Endothelial cell of umbilical vein (primary cell): ENCODE results near the gene MKNK1. TPM values are rescaled to one million over a fixed set of nuclear protein-coding genes. Genes with fewer than 3 reads are reported as not detected.

Experiments used
- BruUV-seq: library from RNA; stranded (reverse); fragments of 400-500 nt; replicated peaks from 2 replicates; lab custom pipeline; 2021; lab: Mats Ljungman, UMichigan
- CTCF ChIA-PET: fragments of 300-600, 350-600 bp; sonication (Branson Sonifier 250); formaldehyde crosslinking; loops from one replicate; lab custom pipeline; 2021; ENCODE audit warnings: antibody characterized with exemption, inconsistent platforms; lab: Charles Lee
- POLR2A ChIA-PET: fragments of 300-600, 350-600 bp; sonication (Branson Sonifier 250); formaldehyde crosslinking; loops from one replicate; lab custom pipeline; 2021; ENCODE audit warnings: antibody characterized with exemption, inconsistent platforms; lab: Charles Lee
- DNase-seq: peaks from one replicate; pipeline ENCODE4 v3.0.0-alpha.2; 2011; ENCODE audit warnings: low read depth, low spot score
- FAIRE-seq: peaks from 2 replicates; lab custom pipeline; 2011; peaks lifted over from hg19 to GRCh38; lab: Jason Lieb, UNC
- H2AFZ ChIP-seq: 2 replicates; pipeline ENCODE4 v1.6.0; 2012; ENCODE audit warnings: low read depth, low read length, control low read depth, inconsistent platforms
- H3K27ac ChIP-seq: 2 replicates; pipeline ENCODE4 v1.5.1; 2011; ENCODE audit warnings: low read depth, mild to moderate bottlenecking, control low read depth, low read length, moderate library complexity; ENCODE audit not compliant: insufficient read depth
- H3K27me3 ChIP-seq, 2 experiments: 2 replicates each; pipeline versions ENCODE4 v1.6.0 to v1.6.1; 2011; ENCODE audit warnings: low read length in 2 of 2, mixed read lengths in 1 of 2; ENCODE audit not compliant: control insufficient read depth in 2 of 2, insufficient read depth in 2 of 2
- H3K36me3 ChIP-seq, 2 experiments: 2 replicates in 1 of 2; 3 replicates in 1 of 2; pipeline ENCODE4 v1.5.1; 2011; ENCODE audit warnings: low read length in 2 of 2, mild to moderate bottlenecking in 1 of 2, moderate library complexity in 1 of 2; ENCODE audit not compliant: control insufficient read depth in 2 of 2, insufficient read depth in 2 of 2; ENCODE audit errors: extremely low read depth in 1 of 2
- H3K4me1 ChIP-seq: 3 replicates; pipeline ENCODE4 v1.5.1; 2011; ENCODE audit warnings: mild to moderate bottlenecking, low read length; ENCODE audit not compliant: control insufficient read depth, insufficient read depth; ENCODE audit errors: extremely low read depth
- H3K4me2 ChIP-seq: 2 replicates; pipeline ENCODE4 v1.6.1; 2011; ENCODE audit warnings: low read length, control low read depth, mixed read lengths; ENCODE audit not compliant: insufficient read depth
- H3K4me3 ChIP-seq, 3 experiments: fragments of 200-600 bp in 1 of 3; sonication (generic), shearing (Covaris generic) in 1 of 3; replicated peaks in 1 of 3; 2 replicates each; pipeline ENCODE4 v1.5.1; 2011 to 2016; ENCODE audit warnings: control low read depth in 3 of 3, low read length in 3 of 3, mild to moderate bottlenecking in 2 of 3, inconsistent platforms in 1 of 3, low read depth in 1 of 3, moderate library complexity in 1 of 3; ENCODE audit not compliant: insufficient read depth in 1 of 3
- H3K79me2 ChIP-seq: 2 replicates; pipeline ENCODE4 v1.6.0; 2012; ENCODE audit warnings: low read length, inconsistent platforms; ENCODE audit not compliant: control insufficient read depth, insufficient read depth
- H3K9ac ChIP-seq: replicated peaks from 2 replicates; pipeline ENCODE3; 2011; ENCODE audit warnings: low read length, control low read depth; ENCODE audit not compliant: insufficient read depth; ENCODE audit errors: extremely low read depth
- H3K9me1 ChIP-seq: replicated peaks from 3 replicates; pipeline ENCODE4 v1.6.0; 2011; ENCODE audit warnings: mild to moderate bottlenecking, low read length; ENCODE audit not compliant: control insufficient read depth, insufficient read depth; ENCODE audit errors: extremely low read depth
- H3K9me3 ChIP-seq: replicated peaks from 2 replicates; pipeline ENCODE4 v1.5.1; 2012; ENCODE audit warnings: low read length, inconsistent platforms; ENCODE audit not compliant: control insufficient read depth, insufficient read depth
- H4K20me1 ChIP-seq: replicated peaks from 2 replicates; pipeline ENCODE3; 2011; ENCODE audit warnings: mild to moderate bottlenecking, low read length; ENCODE audit not compliant: control insufficient read depth, insufficient read depth; ENCODE audit errors: extremely low read depth
- EZH2 ChIP-seq: IDR thresholded peaks from 2 replicates; pipeline ENCODE4 v1.6.1; 2012; ENCODE audit warnings: borderline replicate concordance, low read depth, mild to moderate bottlenecking, moderate library complexity, low read length, inconsistent platforms; ENCODE audit not compliant: severe bottlenecking
- FOS ChIP-seq: IDR thresholded peaks from 2 replicates; pipeline ENCODE4 v1.6.1; 2011; ENCODE audit warnings: mild to moderate bottlenecking, low read length, moderate library complexity, borderline replicate concordance; ENCODE audit not compliant: insufficient read depth
- GATA2 ChIP-seq: IDR thresholded peaks from 2 replicates; pipeline ENCODE4 v1.7.0; 2011; ENCODE audit warnings: low read depth, mild to moderate bottlenecking, moderate library complexity, mixed read lengths, low read length; ENCODE audit not compliant: insufficient read length, insufficient read depth
- JUN ChIP-seq: IDR thresholded peaks from 2 replicates; pipeline ENCODE4 v1.6.1; 2011; ENCODE audit warnings: borderline replicate concordance, low read depth; ENCODE audit not compliant: insufficient read length, insufficient read depth
- MYC ChIP-seq: IDR thresholded peaks from one replicate; pipeline ENCODE4 v1.6.1; 2011; ENCODE audit warnings: mild to moderate bottlenecking, low read depth, low read length
- POLR2A ChIP-seq: IDR thresholded peaks from 2 replicates; pipeline ENCODE4 v1.6.1; 2012; ENCODE audit warnings: low read depth, mild to moderate bottlenecking, control low read depth, low read length
- POLR2AphosphoS5 ChIP-seq: IDR thresholded peaks from 2 replicates; pipeline ENCODE4 v1.6.1; 2012; ENCODE audit warnings: low read depth, mild to moderate bottlenecking, control low read depth, low read length, moderate library complexity; ENCODE audit not compliant: insufficient read depth
- dilution Hi-C: fragments of 300-500 bp; cut with MboI; formaldehyde crosslinking; loops from one replicate; pipeline ENCODE4 v1.15.0; 2019; ENCODE audit warnings: low sequenced_read_pairs; ENCODE audit not compliant: extremely low pct_ligation_motif_present
- intact Hi-C: fragments of 100-400 bp; cut with micrococcal nuclease; formaldehyde crosslinking; loops from one replicate; pipeline ENCODE4 v1.10.0; 2022
- polyA plus RNA-seq, 4 experiments: library from polyadenylated mRNA; depleted of rRNA in 3 of 4; stranded (reverse) in 3 of 4; unstranded in 1 of 4; fragments of >200 nt; gene quantifications; 2 replicates each; pipeline versions ENCODE4 v1.2.1 to v1.2.3, GENCODE V29; 2011 to 2012; ENCODE audit warnings: missing spikeins in 1 of 4
- total RNA-seq: library from RNA; stranded (reverse); gene quantifications from 2 replicates; pipeline ENCODE4 v1.2.3, GENCODE V29; 2021
- TF ChIP-seq, protein P1 (sequence below): IDR thresholded peaks from 2 replicates; pipeline ENCODE4 v1.6.1; 2011; ENCODE audit not compliant: insufficient read depth, insufficient read length
- TF ChIP-seq, protein P2 (sequence below), 2 donors: IDR thresholded peaks; 1 replicate in 1 of 2; 2 replicates in 1 of 2; pipeline ENCODE4 v1.5.1; 2011; ENCODE audit warnings: low read length in 2 of 2, mild to moderate bottlenecking in 2 of 2, moderate library complexity in 2 of 2, control low read depth in 1 of 2, inconsistent platforms in 1 of 2, low read depth in 1 of 2; ENCODE audit not compliant: insufficient read depth in 1 of 2; ENCODE audit errors: extremely low read depth in 1 of 2

MKNK1 gene
- total and polyA plus RNA-seq, 2 donors (not counting 3 experiments of a cell fraction or from before 2014, with no cell fraction given) = 32.9 to 42.6 TPM

DNA sequence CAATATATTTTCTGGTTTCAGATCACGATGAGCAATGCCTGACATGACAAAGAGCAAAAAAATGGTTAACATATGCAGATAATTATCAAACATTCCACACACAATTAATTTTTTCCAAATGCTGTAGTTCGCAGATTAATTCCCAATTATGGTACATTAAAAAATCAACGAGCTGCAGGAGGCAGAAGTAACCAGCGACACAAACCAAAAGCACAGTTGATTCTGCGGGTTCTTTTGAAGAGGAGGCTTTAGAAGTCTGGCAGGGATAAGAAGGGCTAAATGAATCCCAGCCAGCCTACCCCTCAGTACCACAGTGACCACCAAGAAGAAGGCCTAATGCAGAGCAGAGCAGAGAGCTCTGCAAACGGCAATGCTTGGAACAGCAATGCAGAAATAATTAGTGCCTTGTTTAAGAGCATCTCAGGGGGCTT, 35.6 kb downstream of the MKNK1 start:
- H3K27me3 ChIP-seq = no peaks in the 10 kb centered on the region
- CTCF ChIA-PET = interaction anchor here (0.9 kb wide), 1 partner anchor 116 kb away, joined by 3 read pairs; no protein-coding TSS in a partner anchor
- POLR2A ChIA-PET = no interaction called here
- no peaks in the 10 kb centered on the region for H4K20me1 ChIP-seq
- dilution Hi-C loops = no loop called here
- H3K9ac ChIP-seq = no peak overlapping the region
- H3K4me3 ChIP-seq = no peak overlapping the region
- no TSS peak for BruUV-seq
- FAIRE-seq (no peak), DNase-seq (no peak)
- no peaks in the 10 kb centered on the region for H3K9me3 ChIP-seq
- no peaks in the 10 kb centered on the region for H3K79me2 ChIP-seq
- no peaks in the 10 kb centered on the region for H3K9me1 ChIP-seq
- H3K36me3 ChIP-seq = no peaks in the 10 kb centered on the region
- H3K4me2 ChIP-seq = no peak overlapping the region
- no peak overlapping the region for H2AFZ ChIP-seq
- H3K27ac ChIP-seq = no peak overlapping the region
- no peak for TF ChIP-seq EZH2
- no peak for TF ChIP-seq FOS
- no peak for TF ChIP-seq JUN
- TF ChIP-seq, protein P1, sequence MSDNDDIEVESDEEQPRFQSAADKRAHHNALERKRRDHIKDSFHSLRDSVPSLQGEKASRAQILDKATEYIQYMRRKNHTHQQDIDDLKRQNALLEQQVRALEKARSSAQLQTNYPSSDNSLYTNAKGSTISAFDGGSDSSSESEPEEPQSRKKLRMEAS = no peak
- no peak for TF ChIP-seq POLR2A
- no peak for TF ChIP-seq POLR2AphosphoS5
- no peak for TF ChIP-seq GATA2
- TF ChIP-seq, protein P2, sequence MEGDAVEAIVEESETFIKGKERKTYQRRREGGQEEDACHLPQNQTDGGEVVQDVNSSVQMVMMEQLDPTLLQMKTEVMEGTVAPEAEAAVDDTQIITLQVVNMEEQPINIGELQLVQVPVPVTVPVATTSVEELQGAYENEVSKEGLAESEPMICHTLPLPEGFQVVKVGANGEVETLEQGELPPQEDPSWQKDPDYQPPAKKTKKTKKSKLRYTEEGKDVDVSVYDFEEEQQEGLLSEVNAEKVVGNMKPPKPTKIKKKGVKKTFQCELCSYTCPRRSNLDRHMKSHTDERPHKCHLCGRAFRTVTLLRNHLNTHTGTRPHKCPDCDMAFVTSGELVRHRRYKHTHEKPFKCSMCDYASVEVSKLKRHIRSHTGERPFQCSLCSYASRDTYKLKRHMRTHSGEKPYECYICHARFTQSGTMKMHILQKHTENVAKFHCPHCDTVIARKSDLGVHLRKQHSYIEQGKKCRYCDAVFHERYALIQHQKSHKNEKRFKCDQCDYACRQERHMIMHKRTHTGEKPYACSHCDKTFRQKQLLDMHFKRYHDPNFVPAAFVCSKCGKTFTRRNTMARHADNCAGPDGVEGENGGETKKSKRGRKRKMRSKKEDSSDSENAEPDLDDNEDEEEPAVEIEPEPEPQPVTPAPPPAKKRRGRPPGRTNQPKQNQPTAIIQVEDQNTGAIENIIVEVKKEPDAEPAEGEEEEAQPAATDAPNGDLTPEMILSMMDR (IDR thresholded peaks at IDR 0.05; ENCODE audit: extremely low read depth in 1 of 2, insufficient read depth in 1 of 2, low read depth in 1 of 2, low read length in 2 of 2) = no peak
- no peak for TF ChIP-seq MYC
- H3K4me1 ChIP-seq = no peaks in the 10 kb centered on the region
- intact Hi-C loops = no loop called here
